GM15510 (cell line): ENCODE data around the gene LRIG3.

Experiments
- POLR2A ChIP-seq: IDR thresholded peaks from 3 replicates; pipeline ENCODE4 v1.6.1; 2011; ENCODE audit warnings: borderline replicate concordance; ENCODE audit not compliant: insufficient read length; ENCODE audit errors: extremely low read depth

The LRIG3 gene

DNA sequence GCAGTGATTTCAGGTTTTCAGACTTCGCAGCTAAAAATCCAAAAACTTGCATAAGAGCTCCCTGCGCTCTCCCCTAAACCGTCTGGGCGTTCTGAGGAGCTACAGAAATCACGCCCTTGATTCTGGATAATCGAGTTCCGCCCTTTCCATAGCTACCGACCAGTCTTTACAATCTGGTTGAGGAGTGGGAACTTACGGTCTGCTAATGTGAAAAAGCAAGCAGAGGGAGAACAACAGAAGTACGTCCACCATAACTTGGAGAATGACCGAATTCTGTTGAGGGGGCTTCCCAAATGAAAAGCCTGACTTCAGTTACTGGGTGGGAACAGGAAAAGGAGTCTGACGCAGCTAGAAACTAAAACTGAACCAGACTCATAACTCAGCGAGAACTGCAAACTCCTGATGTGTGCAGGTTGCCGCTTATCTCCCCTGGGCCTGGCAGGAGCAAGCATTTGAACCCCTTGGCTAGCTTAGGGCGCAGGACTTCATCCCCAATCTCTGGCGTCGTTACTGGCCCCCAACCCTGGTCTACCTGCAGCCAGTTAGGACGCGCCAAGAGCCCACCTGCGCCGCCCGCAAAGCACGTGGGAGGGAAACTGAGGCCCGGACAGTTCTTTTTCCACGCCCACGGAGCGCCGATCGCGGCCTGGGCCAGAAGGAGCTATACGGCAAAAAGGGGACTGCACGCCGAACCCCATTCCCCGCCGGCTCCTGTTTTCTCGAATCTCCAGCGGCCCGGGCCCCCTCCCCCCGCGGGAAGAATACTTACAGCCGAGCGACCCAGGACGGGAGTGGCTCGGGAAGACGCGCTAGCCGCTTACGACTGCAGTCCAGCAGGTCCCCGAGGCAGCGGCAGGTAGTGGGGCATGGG lies 838 bp downstream of the LRIG3 start:
- peak; percentile 41 for TF ChIP-seq POLR2A

DNA sequence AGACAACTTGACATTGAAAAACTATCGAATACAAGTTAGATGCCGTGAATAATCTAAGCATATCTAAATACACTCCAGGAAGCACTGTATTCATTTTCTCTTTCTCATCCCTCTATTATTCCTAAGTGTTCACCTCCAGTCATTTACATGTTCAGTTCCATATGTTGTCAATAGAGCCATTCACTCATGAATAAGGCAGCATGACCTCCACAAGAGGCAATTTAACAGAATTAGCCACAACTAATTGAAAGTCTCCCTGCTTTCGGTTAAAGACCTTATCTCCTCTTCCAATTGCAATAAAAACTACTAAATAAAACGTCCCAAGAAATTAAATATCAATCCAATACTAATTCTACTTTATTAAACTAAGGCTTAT lies 1.8 kb downstream of the LRIG3 start:
- no peak for TF ChIP-seq POLR2A

DNA sequence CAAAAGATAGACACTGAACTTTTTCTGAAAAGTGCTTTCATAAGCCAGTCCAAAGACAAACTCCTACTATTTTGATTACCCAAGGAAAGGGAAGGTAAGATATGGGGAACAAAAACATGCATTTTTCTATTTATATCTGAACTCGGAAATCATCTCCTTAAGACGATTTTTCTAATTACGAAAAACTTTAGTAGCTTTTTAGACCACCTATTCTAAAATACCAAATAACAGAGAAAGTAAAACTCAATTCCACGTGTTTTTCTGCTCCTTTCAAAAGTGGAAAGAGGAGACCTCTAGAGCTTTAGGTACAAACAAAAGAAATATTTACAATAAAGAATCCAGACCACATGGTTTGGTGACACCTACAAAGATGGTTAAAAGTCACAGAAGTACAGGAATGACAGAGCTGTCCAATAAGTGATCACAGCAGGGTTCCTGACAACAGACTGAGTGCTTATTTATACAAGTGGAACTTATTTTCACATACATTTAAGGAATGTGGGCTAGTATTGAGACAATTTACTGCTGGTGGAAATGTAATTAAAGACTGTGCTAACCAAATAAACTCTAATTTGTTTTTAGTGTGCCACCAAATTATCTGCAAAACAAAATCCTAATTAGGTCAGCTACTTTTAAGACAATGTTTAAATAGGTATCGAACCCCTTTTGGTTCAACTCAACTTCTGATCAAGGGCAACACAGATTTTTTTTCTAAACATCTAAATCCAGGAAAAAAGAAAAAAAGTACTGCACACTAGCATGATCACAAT lies 2.4 kb downstream of the LRIG3 start:
- no peak for TF ChIP-seq POLR2A

DNA sequence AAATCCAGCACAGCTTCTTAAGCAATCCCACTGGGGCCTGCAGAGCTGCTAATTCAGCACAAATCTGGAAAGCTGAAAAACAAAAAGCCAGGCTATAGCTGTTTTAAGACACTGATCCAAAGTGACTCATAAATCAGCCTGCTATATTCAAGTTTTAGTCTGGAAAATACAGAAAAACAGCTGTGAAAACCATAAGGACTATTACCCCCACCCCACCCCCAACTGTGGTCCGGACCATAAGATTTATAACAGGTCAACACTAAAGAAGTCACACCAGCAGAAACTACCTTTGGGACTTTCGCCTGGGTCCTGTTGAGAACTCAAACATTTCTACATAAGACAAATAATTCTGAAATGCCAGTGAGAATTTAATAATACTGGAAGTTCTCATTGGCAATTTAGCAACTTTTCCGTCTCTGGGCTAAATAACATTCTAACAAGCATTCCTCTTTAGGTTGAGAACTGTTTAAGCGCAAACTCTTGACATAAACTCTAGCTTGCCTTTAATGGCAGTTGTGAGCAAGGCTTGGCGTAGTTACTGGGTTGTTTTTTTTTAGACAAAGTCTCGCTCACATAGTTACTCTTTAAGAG lies 3.3 kb downstream of the LRIG3 start:
- no peak for TF ChIP-seq POLR2A

DNA sequence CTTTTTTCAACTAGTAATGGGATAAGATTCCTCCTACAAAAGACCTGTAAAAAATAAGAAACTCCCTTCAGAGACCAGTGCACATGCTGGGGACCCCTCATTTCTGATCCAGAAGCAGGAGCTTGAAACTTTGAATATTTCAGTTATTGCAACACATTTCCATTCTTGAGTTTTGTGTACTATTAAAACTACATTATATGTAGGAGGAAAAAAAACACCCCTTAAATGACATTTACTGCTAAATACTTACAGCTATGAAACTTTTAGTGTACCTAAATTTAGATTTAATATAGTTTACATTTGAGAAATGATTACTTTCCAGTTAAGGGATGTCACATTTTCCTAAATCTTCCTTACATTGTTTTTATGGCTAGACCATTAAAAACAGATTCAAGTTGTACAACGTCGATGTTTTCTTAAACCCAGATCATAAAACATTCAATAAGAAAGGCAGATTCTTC lies 4.1 kb downstream of the LRIG3 start:
- no peak for TF ChIP-seq POLR2A

DNA sequence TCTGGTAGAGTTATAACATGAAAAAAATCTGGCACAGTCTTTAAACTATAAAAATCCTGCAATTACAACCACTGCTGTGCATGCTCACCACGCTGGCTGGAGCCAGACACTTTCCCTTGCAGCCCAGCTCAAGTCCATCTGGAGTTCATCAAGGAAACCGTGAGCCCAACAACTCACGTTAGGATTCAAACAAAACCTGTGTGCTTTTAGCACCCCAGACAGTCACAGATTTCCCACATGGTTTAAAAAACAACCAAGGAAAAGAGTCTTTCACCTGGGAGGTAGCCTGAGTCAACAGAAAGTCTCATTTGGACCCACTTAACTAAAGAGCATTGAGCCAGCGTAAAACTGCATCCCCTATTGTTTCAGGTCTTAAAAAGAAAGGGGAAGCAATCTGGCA lies 4.7 kb downstream of the LRIG3 start:
- TF ChIP-seq POLR2A, result no peak

DNA sequence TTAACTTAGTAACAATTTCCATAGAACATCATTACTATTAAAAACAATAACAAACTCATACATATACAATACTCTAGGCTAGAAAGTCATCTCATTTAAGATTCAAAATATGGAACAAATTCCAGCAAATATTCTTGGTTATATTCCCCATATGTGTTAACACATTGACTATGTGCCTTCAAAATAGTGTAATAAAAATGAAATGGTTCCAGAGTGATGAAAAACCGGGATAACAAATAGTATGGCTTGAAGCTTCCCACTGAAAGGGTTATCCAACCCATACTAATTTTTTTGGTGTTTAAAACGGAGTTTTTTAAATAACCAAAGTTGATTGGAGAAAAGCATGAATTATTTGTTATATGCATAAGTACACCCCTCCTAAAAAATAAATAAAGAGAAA lies 5.3 kb downstream of the LRIG3 start:
- TF ChIP-seq POLR2A, result no peak

DNA sequence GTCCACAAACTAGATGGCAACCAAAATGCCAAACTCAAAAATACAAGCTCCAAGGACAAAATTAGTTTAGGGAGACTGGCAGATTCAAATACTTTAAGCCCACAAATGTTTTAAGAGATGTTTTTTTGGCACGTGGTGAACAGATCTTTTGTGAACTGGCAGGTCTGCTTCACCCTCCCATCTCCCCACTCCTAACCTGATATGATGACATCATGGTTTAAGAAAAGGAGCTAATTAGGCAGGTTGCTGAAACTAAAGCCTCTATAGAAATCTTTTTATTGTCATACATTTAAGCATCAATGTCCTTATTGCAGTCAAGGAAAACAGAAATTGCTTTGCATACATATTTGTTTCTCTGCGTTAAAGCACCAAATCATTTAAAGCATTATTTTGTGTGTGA lies 5.8 kb downstream of the LRIG3 start:
- no peak for TF ChIP-seq POLR2A

DNA sequence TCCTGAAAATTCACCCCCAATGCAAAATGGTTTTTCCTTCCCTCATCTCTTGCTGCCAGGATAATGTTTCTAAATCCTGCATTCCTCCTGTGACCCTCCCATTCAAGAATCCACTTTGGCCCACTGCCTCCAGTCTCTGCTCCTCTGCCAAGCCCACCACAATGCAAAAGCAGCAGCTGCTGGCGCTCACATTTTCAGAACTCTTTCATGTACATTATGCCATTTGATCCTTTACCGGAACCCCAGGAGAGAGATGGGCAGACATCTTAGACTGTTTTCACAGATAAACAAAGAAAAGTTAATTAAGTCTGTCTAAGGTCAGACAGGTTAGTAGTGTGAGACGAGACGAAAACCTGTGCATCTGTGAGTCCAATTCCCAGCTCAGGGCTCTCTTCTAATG lies 12.9 kb downstream of the LRIG3 start:
- no peak for TF ChIP-seq POLR2A

DNA sequence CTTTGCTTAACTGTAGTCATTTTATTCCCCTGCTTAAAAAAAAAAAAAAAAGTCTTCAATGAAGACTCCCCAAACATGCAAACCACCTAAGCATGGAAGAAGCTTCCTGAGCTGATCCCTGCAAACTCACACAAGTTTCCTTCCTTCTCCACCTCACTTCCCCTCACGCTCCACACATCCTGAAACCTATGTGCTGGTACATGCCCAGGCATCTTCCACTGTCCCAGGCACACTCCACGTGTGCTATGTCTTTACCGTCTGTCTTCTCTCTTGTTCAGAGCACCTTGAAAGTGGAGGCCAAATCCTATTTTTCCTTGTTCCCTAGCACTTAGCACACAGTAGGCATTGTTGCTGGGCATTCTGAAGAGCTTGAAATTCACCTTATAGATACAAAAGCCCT lies 13.4 kb downstream of the LRIG3 start:
- no peak for TF ChIP-seq POLR2A

DNA sequence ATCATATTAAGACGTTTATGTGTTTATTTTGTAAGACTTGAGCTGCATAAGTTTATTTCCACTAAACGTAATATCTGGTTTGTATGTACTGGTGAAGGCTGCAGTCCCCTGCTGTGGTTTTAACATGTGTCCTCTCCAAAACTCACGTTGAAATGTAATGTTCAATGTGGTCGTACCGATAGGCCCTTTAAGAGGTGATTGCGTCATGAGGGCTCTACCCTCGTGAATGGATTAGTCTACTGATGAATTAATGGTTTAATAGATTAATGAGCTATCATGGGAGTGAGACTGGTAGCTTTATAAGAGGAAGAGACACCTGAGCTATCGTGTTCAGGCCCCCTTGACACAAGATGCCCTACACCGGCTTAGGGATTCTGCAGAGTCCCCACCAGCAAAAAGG lies 14.9 kb downstream of the LRIG3 start:
- no peak for TF ChIP-seq POLR2A

DNA sequence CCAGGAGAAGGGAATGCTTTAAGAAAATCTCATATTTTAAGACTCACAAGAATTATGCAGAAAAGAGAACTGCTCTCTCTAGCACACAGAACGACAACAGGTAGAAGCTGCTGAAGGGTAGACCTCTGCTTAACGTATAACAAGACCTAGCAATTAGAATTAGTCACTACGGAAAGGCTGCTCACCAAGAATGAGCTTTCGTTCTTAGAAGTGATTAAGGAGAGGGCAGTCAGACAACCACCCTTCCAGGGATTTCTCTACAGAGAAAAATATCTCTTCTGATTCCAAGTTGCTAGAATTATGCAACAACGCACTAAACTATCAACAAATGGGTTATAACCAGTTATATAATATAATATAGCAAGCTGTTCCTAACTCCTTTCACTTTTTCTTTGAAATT lies 18.6 kb downstream of the LRIG3 start:
- no peak for TF ChIP-seq POLR2A

DNA sequence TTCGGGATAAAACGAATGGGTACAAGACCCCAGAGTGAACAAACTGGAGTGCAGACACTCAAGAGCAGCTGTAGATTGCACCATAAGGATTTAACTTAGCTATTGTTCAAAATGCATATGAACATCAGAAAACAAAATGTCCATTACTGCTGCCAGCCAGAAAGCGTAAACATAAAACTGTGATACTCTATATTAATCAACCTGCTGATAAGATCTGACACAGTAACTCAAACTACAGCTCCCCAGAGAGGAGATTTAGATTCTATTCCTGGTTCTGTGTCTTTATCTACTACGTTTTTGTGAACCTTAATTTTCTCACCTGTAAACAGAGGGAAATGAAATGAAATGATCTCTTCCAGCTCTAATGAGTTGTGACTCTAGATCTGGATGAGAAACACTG lies 22.3 kb downstream of the LRIG3 start:
- TF ChIP-seq POLR2A, result no peak

DNA sequence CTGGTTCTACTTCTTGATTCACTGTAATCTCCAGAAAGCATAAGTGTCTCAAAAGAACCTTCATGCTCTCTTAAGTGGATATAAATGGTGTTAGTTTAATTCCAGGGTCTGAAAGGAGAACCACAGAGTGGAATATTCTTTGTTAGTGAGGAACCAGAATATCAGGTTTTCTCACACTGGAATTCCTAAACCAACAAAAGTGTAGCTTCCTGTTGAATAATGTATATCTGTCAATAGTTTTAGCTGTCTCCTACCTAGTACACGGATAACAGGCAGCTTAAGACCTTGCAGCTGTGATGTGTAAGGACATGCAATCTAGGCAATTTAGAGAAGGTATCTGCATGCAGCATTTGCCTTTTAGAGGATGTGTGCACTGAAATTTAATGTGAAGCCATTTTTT lies 24.0 kb downstream of the LRIG3 start:
- TF ChIP-seq POLR2A, result no peak

DNA sequence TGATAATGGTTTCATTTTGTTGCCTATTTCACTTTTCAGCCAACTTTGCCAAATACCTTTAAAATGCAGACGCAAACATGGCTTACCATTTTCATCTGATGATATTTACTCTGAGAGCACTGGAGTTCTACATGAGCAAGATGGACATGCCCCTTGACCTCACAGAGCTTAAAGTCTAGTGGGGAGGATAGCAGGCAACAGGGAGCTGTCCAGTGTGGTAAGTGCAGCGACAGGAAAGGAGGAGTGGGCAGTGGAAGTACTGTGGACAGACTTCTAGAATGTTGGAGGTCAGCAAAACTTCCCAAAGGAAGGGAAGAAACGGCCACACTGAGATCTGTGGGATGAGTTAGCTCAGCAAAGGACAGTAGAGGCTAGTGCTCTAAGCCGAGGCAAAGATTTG lies 25.3 kb downstream of the LRIG3 start:
- no peak for TF ChIP-seq POLR2A
